SU-DHL-6 (cell line): ENCODE measurements around the gene SELENOK.

Experiments used
- H2AFZ ChIP-seq: fragments of 200-600 bp; sonication (generic); 2 replicates; pipeline ENCODE4 v1.6.1; 2014; ENCODE audit warnings: low read depth, mild to moderate bottlenecking, moderate library complexity, mixed read lengths, antibody characterized with exemption, low read length; ENCODE audit not compliant: severe bottlenecking
- H3F3A ChIP-seq: fragments of 200-600 bp; shearing (Covaris generic); 2 replicates; pipeline ENCODE4 v1.6.0; 2016; ENCODE audit warnings: antibody characterized with exemption, mild to moderate bottlenecking; ENCODE audit not compliant: insufficient read depth
- H3K27ac ChIP-seq: fragments of 200-600 bp; sonication (generic); 2 replicates; pipeline ENCODE4 v1.5.1; 2016; ENCODE audit warnings: low read depth, mild to moderate bottlenecking, low read length, moderate library complexity, mixed read lengths
- H3K27me3 ChIP-seq: fragments of 200-600 bp; sonication (generic), shearing (Covaris generic); 2 replicates; pipeline ENCODE4 v1.6.0; 2014; ENCODE audit warnings: mild to moderate bottlenecking, low read length
- H3K36me3 ChIP-seq: fragments of 200-600 bp; sonication (generic); 2 replicates; pipeline ENCODE4 v1.6.1; 2014; ENCODE audit warnings: mild to moderate bottlenecking, low read length, mixed read lengths
- H3K4me2 ChIP-seq: fragments of 300-600, 200-600 bp; shearing (Covaris generic), sonication (generic); 2 replicates; pipeline ENCODE4 v1.6.0; 2014; ENCODE audit warnings: low read length, low read depth, mild to moderate bottlenecking; ENCODE audit not compliant: poor library complexity, severe bottlenecking
- H3K4me3 ChIP-seq: fragments of 200-600 bp; sonication (generic); 2 replicates; pipeline ENCODE4 v1.5.1; 2014; ENCODE audit warnings: antibody characterized with exemption, low read length, mild to moderate bottlenecking, mixed read lengths; ENCODE audit not compliant: insufficient read depth, poor library complexity, severe bottlenecking
- H3K79me2 ChIP-seq: fragments of 200-600 bp; sonication (generic); 2 replicates; pipeline ENCODE4 v1.6.1; 2014; ENCODE audit warnings: mild to moderate bottlenecking, low read length, moderate library complexity; ENCODE audit not compliant: insufficient read depth
- H3K9ac ChIP-seq: fragments of 200-600 bp; sonication (generic); 2 replicates; pipeline ENCODE4 v1.7.0; 2014; ENCODE audit warnings: mild to moderate bottlenecking, low read length
- H3K9me2 ChIP-seq: fragments of 200-600 bp; sonication (generic); replicated peaks from 2 replicates; pipeline ENCODE4 v1.6.1; 2014; ENCODE audit warnings: low read length; ENCODE audit not compliant: insufficient read depth
- H3K9me3 ChIP-seq: fragments of 200-600 bp; sonication (generic); 2 replicates; pipeline ENCODE4 v1.6.1; 2014; ENCODE audit warnings: low read length, mixed read lengths; ENCODE audit not compliant: insufficient read depth
- H4K20me1 ChIP-seq: fragments of 200-600 bp; sonication (generic); 2 replicates; pipeline ENCODE4 v1.6.1; 2014; ENCODE audit warnings: low read depth, mild to moderate bottlenecking, antibody characterized with exemption, low read length, moderate library complexity, mixed read lengths
- CTCF ChIP-seq: fragments of 200-600 bp; sonication (generic); IDR thresholded peaks from one replicate; pipeline ENCODE4 v1.5.1; 2017; ENCODE audit warnings: antibody characterized with exemption, mild to moderate bottlenecking, low read length, moderate library complexity; ENCODE audit not compliant: insufficient read depth, poor library complexity, severe bottlenecking
- EZH2phosphoT487 ChIP-seq: fragments of 200-600 bp; sonication (generic), shearing (Covaris generic); conservative IDR thresholded peaks from 2 replicates; pipeline ENCODE4 v1.6.1; 2018; ENCODE audit warnings: mild to moderate bottlenecking, antibody characterized with exemption, low read length, moderate library complexity, mixed read lengths

Gene SELENOK

GRCh38 chr3:53892286-53892637 lies 603 bp upstream of the SELENOK start:
- peak overlapping the region; percentile 58 for H2AFZ ChIP-seq
- peak overlapping the region; percentile 54 for H3K4me3 ChIP-seq
- 0 out of 2 replicates have a peak, but pooled peaks cover 3% of the 10 kb centered on the region for H3F3A ChIP-seq
- TF ChIP-seq EZH2phosphoT487, result no peak
- no peak for TF ChIP-seq CTCF
- 0 out of 2 replicates have a peak, but pooled peaks cover 4% of the 10 kb centered on the region for H3K36me3 ChIP-seq
- no peaks in the 10 kb centered on the region for H3K27me3 ChIP-seq
- no peaks in the 10 kb centered on the region; the same call in 1 of the 2 replicates for H4K20me1 ChIP-seq
- peak overlapping the region; percentile 47 for H3K27ac ChIP-seq
- no peaks in the 10 kb centered on the region for H3K9me2 ChIP-seq
- peaks cover 41% of the 10 kb centered on the region for H3K79me2 ChIP-seq
- H3K4me2 ChIP-seq, result peak overlapping the region; percentile 63
- H3K9me3 ChIP-seq, result no peaks in the 10 kb centered on the region
- H3K9ac ChIP-seq, result peak overlapping the region; percentile 79

- H3K27ac ChIP-seq, result no peak overlapping the region
- H3K9me2 ChIP-seq, result no peaks in the 10 kb centered on the region
- H3K79me2 ChIP-seq, result peaks cover 45% of the 10 kb centered on the region
- no peaks in the 10 kb centered on the region; the same call in 1 of the 2 replicates for H4K20me1 ChIP-seq
- peak overlapping the region; percentile 85 for H3K4me3 ChIP-seq
- 0 out of 2 replicates have a peak, but pooled peaks cover 3% of the 10 kb centered on the region for H3F3A ChIP-seq
- TF ChIP-seq EZH2phosphoT487 (no peak), CTCF (no peak)
- H3K4me2 ChIP-seq, result peak overlapping the region; percentile 85
- H2AFZ ChIP-seq, result peak overlapping the region; percentile 17
- H3K27me3 ChIP-seq, result no peaks in the 10 kb centered on the region
- H3K9ac ChIP-seq, result peak overlapping the region; percentile 79
- no peaks in the 10 kb centered on the region for H3K9me3 ChIP-seq
- H3K36me3 ChIP-seq, result 0 out of 2 replicates have a peak, but pooled peaks cover 4% of the 10 kb centered on the region
Observed at GRCh38 chr3:53890726-53891475, 758 bp downstream of the SELENOK start.

GRCh38 chr3:53888232-53888631 lies 3.4 kb downstream of the SELENOK start:
- Histone ChIP-seq H3K9me2 (no peaks in the 10 kb centered on the region), H3F3A (peaks cover 7% of the 10 kb centered on the region; the same call in 1 of the 2 replicates), H3K4me3 (no peak overlapping the region), H3K9me3 (no peaks in the 10 kb centered on the region), H3K27me3 (no peaks in the 10 kb centered on the region), H3K27ac (no peak overlapping the region), H2AFZ (no peak overlapping the region), H3K79me2 (peaks cover 45% of the 10 kb centered on the region), H4K20me1 (no peaks in the 10 kb centered on the region; the same call in 1 of the 2 replicates), H3K4me2 (no peak overlapping the region), H3K36me3 (0 out of 2 replicates have a peak, but pooled peaks cover 15% of the 10 kb centered on the region), H3K9ac (no peak overlapping the region)
- TF ChIP-seq CTCF, result no peak
